HG03139 (cell line): ENCODE data around the gene ZNF507.
"Not testable (repeated sequence)": the region's sequence is repeated elsewhere in the genome, so short reads cannot be mapped to it uniquely, and the experiment has no call there.

ENCODE experiments used
- ATAC-seq: cut with Tn5 transposase; IDR thresholded peaks from one replicate; pipeline ENCODE4 v1.9.1; 2021; ENCODE audit not compliant: unreplicated experiment

The ZNF507 gene

DNA sequence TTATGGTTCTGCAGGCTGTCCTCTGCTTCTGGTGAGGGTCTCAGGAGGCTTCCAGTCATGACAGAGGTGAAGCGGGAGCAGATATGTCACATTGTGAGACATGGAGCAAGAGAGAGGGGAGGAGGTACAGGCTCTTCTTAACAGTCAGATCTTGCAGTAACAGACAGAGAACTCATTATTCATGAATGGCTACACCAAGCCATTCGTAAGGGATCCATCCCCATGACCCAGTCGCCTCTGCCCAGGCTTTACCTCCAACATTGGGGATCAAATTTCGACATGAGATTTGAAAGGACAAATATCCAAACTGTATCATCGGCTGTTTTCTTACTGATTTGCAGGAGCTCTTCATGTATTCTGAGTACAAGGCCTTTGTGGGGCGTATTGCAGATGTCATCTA, 21.7 kb downstream of the ZNF507 start:
- no peak for ATAC-seq

DNA sequence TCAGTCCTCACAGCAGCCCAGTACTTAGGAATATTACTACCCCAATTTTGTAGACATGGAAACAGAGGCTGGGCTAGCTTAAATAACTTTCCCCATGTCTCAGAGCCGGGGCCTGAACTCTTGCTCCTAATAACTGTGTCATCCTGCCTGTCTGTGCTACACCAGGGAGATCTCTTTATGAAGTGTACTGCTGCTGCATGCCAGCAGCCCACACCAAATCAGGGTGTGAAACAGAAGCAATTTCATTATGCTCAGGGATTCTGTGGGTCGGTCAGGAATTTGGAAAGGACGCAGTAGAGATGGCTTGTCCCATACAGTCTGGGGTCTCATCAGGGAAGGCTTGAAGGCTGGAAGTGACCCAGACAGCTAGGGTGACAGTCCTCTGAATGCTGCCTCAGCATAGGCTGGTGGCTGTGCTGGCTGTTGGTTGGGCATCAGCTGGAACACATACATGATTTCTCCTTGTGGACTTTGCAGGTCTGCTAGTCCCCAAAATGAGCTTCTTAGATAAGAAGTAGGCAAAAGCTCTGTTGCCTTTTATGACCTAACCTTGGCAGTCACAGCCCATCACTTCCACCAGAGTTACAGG, 22.6 kb downstream of the ZNF507 start:
- no peak for ATAC-seq

DNA sequence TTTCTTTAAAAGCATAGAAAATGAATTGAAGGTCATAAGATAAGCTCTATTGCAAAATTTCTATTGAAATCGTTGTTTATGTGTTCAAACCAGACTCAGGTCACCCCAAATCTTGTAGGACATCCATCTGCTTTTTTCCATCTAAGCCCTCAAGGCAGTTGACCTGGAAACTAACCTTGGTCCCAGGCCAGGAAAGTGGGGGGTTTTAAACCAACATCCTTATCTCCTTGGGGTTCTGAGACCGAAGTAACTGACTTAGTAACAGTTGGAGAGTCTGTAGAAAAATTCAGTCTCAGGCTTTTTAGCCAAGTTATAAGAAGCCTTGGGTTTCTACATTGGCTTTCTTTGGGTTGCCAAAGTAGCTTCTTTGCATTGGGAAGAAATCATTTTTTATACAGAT, 23.4 kb downstream of the ZNF507 start:
- ATAC-seq, result no peak

DNA sequence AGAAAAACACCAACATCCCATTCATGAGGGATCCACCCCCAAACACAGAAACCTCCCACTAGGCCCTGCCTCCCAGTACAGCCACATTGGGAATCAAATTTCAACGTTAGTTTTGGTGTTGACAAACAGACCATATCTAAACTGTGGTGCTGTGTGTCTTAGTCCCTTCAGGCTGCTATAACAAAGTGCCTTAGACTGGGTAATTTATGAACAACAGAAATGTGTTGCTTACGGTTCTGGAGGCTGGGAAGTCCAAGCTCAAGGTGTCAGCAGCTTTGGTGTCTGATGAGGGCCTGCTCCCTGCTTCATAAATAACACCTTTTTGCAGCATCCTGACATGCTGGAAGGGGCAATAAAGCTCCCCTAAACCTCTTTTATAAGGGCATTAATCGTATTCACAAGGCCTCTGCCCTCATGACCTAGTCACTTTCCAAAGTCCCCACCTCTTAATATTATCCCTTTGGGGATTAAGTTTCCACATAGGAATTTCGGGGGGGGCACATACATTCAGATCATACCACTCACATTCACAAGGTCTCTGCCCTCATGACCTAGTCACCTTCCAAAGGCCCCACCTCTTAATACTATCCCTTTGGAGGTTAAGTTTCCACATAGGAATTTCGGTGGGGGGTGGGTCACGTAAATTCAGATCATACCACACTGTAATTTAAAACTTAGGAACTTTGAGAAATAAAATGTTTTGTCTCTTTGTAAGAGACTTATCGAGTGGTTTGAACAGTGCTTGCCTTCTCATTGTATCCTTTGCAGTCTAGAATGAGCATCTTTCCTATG, 27.5 kb downstream of the ZNF507 start:
- ATAC-seq, result no peak

DNA sequence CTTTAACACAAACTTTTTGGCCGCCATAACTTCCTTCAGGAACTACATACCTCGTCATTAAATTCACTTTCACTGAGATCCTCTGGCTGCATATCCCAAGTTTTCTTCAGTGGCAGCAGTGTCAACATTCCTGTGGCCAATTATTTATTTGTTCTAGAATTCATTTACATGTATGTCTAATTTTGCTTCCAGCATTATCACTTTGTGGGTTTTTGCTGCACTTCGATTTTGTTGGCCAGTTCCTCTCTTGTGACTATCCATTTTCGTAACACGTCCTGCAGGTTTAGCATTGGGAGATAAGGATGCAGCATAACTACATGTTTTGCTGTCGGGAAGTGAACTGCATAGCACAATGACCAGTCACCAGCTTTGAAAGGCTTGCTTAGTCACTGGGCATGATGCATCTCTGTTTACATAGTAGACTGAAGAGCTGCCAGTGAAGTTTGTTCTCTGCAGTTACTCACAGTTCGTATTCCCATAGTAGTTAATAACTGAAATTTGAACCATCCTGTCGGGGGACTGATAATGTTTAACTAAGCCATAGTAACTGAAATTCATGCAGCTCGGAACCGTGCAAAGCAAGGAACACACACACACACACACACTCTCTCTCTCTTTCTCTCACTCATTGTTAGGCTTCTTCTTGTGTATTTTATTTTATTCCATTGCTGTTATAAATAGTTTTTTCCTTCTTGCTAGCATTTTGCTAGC, 28.3 kb downstream of the ZNF507 start:
- no peak for ATAC-seq

DNA sequence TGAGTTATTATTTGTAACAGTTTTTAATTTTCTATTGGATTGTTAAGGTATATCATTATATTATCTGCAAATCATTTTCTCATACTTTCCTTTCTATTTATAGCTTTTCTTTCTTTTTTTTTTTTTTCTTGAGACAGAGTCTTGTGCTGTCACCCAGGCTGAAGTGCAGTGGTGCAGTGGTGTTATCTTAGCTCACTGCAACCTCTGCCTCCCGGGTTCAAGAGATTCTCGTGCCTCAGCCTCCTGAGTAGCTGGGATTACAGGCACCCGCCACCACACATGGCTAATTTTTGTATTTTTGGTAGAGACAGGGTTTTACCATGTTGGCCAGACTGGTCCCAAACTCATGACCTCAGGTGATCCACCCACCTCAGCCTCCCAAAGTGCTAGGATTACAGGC, 29.0 kb downstream of the ZNF507 start:
- ATAC-seq, result not testable (repeated sequence)

DNA sequence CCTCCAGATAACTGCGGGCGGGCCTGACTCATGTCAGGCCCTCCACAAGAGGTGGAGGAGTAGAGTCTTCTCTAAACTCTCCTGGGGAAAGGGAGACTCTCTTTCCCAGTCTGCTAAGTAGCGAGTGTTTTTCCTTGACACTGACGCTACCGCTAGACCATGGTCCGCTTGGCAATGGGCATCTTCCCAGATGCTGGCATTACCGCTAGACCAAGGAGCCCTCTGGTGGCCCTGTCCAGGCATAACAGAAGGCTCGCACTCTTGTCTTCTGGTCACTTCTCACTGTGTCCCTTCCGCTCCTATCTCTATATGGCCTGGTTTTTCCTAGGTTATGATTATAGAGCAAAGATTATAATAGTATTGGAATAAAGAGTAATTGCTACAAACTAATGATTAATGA, 31.7 kb downstream of the ZNF507 start:
- ATAC-seq, result not testable (repeated sequence)

DNA sequence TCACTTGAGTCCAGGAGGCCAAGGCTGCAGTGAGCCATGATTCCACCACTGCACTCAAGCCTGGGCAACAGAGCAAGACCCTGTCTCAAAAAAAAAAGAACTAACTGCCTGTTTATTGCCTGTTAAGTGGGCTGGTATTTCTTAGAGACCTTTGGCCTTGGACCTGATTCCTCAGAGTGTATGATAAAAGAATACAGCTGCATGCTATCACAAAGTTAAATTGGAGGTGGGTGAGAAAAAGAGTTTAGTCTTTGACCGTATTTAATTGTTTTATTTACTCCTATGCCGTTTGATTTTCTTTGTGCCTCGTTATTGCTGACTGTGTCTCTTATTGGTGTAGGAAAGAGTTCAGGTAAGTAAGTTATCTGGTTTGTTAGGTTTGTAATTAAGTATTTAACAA, 34.9 kb downstream of the ZNF507 start:
- ATAC-seq, result no peak

DNA sequence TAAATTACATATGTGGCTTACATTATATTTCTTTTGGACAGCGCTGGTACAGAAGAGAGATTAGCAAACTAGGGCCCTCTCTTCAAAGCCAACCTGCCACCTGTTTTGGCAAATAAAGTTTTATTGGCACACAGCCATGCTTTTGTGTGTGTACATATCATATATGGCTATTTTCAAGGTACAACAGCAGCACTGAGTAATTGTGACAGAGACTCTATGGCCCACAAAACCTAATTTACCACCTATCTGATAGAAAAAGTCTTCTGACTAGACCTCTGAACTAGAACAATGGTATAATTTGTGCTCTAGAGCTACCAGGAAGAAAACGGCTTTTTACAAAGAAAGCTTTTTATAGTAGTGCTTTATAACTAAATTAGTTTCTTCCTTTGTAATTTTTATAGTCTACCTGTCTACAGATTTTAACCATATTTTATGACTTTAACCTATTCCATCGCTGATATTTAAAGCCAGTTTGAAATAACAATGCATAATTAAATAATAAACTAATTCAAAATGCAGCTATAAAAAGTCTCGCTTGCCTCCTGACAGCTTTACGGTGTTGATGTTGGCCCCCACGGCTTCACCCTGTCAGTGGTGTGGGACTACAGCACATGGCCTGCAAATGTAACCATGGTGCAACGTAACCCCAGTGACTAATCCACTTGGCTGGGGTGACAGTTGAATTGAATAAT, 42.4 kb downstream of the ZNF507 start:
- ATAC-seq, result no peak

DNA sequence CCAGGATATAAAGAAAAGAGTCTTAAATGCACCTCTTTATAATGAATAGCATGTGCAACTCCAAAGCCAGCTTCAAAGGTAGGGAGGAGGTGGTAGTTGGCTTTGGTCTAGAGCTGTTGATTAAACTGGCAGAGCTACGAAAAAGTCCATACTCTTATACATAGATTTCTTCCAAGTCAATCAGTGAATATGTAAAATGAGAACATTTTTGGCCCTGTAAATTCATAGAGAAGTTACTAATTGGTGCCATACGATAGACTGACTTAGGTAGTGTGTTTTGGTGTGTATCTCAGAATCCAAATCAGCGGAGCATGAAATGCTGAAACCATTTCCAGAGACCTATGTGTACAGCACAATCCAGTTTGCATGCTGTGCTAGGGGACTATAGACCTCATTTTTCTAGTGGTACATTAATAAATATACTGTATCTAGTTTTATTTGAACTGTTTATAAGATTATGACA, 43.0 kb downstream of the ZNF507 start:
- ATAC-seq, result no peak

DNA sequence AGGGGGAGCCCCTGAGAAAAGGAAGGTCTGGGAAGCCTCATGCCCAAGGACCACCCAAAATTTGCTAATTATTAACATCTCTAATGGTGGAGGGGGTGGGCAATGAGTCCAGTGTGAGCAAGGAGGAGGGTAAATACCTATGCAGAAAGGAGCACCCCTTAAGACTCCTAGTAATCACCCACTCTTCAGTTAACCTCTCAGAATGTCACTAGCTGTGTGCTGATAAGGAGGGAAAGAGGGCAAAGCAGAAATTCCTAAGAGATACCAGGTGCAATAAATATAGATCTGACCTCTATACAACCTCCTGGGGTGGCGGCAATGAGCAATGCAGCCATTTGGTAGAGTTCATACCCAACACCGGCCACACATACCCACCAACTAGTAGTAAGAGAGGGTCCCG, 47.5 kb downstream of the ZNF507 start:
- no peak for ATAC-seq

DNA sequence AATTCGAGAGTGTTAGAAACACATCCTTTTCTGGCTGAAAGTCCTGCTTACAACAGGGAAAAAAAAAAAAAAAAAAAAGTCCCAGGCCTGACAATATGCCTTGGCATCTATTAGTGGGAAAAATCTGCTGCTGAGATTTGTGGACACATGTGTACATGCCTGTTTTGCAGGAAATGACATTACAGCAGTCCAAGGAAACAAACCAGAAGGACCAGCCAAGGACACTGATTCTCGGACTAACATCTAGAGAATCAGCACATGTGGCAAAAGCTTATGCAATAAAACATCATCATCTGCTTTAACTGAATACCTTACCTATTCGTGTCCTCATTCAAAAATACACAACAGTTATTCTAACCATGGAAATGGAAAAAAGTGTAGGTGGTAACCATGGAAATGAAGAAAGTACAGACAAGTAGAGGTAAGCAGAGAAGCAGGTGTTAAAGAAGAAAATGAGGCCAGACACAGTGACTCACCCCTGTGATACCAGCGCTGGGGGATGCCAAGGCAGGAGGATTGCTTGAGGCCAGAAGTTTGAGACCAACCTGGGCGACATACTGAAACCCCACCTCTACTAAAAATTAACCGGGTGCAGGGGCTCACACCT, 50.7 kb downstream of the ZNF507 start:
- no peak for ATAC-seq

DNA sequence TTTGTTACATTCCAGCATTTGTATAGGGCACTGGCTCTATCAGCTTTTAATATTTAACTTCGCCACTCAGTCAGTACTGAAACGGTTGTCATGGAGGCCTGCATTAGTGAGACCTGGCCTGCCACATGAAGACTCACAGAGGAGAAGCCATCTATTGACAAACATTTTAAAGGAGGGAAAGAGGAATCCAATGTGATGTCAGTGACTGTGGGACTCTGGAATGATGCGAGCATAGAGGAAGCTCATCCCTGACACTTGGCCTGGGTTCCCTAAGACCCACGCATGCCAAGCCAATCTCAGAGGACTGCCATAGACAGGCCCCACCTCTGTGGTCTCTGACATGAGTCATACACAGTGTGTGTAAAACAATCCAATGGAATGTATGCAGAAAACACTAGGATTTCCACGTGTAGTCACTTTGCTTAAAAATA, 52.3 kb downstream of the ZNF507 start:
- no peak for ATAC-seq

DNA sequence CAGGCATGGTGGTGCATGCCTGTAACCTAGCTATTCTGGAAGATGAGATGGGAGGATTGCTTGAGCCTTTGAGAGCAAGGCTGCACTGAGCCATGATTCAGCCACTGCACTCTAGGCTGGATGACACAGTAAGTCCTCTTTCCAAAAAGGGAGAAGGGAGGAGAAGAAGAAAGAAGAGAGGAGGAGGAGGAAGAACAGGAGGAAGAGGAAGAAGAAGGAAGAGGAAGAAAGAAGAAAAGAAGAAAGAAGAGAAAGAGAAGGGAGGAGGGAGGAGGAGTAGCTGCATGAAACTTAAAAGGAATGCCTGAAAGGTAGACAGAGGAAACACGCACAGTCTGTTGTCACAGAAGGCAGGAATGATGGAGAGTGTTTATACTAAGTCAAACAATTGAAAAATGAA, 56.6 kb downstream of the ZNF507 start:
- ATAC-seq, result no peak

DNA sequence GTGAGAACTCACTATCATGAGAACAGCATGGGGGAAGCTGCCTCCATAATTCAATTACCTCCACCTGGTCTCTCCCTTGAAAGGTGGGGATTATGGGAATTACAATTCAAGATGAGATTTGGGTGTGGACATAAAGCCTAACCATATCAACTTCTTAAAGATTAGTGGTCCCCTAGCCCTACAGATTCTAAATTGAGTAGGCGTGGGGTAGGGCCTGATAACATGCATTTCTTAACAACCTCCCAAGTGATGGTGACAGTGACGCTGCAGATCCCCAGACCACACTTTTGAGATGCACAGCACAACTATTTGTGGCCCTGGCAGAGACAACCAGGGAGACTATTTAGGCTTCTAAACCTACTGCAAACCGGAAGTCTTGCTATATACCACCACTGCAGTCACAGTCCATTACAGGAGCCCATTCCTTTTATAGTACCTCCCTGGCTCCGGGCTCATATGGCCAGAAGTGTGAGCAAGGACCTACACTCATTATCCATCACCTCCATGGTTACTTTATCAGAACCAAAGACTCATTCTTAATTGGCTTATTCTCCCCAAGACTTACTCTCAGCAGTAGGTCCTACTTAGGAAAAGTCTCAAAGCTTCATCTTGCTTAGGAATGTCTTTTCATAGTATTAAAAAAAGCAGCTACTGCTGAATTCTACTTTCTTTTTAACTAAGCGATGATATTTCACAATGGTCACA, 58.0 kb downstream of the ZNF507 start:
- no peak for ATAC-seq

DNA sequence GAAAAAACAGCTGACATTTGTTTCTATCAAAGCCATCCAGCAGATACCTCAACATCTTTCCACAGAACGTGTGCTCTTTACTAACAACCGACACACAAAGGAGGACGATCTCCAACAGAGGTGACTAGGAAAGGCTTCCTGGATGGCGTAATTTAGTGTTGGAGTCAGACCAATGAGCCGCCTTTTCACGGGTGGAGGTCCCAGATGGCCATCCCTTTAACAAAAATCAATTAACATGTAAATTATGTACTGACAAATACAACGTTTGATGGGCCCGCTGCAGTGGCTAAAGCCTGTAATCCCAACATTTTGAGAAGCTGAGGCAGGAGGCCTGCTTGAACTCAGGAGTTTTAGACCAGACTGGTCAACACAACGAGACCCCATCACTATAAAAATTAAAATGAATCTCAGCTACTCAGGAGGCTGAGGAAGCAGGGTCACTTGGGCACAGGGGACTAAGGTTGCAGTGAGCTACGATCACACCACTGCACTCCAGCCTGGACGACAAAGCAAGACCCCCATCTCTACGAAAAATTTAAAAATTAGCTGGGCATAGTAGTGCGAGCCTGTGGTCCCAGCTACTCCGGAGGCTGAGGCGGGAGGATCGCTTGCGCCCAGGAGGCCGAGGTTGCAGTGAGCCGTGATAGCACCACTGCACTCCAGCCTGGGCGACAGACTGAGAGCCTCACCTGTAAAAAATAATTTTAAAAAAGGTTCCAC, 59.0 kb downstream of the ZNF507 start:
- ATAC-seq, result no peak

DNA sequence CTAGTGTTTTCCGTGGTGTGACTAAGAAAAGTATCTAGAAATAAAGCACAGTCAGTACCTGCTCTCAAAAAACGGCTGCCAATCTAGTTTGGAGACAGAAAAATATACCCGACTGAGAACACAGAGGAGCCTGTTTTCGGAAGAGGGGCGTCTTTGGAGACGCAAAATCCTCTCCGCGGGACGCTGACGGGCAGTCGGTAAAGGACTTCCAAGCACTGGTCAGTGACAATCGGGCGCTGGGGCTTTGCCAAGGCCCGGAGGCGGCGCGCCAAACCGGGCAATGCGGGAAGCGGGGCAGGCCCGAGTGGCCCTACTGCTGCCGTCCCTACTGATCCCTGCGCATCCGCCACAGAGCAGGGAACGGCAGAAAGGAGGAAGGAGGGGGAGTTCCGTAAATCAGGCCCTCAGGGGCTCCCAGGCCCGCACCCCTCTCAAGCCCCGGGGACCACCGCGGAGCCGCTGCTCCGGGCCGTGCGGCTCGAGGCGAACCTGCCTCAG, 59.6 kb downstream of the ZNF507 start:
- no peak for ATAC-seq

DNA sequence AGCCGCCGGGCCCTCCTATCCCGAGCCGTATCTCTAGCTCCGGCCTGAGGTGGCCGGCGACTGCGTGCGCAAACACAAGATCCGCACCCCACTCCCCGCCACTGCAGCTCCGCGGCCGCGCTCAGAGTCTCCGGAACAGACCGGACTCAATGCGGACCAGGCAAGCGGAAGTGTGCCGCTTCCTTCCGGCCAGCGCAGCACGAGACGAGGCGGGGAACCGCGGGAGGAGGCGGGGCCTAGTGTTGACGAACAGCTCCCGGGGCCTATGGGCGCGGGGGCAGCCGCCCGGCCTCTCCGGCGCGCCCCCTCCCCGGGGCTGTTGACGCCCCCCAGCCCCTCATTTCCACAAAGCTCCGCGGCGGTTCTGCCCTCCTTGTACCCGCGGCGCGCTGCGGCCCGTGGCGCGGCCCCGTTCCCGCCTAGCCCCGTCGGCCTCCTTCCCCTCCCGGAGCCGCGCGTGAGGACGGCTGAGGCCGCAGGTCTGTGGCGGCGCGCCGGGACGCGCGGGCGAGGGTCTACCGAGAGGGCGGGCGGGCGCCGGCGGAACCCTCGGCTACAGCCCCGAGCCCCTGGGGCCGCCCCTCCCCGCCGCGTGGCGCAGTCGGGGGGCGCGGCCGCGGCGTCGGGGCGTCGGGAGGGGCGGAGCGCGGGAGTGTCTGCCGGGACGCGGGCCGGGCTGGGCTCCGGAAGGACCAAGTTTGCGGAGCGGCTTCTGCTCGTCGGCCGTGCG, 60.2 kb downstream of the ZNF507 start, which contains the start of gene DPY19L3:
Gene DPY19L3 (plus strand): TSS at position 340 of the 730 bp plus-strand sequence. CDS start 2,484 bp downstream, outside the sequence.
- ATAC-seq, result peak; percentile 93
